Skeletal muscle satellite cell (primary cell): ENCODE data around the gene AJUBA.
A peak's percentile ranks its signal among the peaks of the same experiment; 100 is the strongest.

Experiments used
- H3K27me3 ChIP-seq: 2 replicates; pipeline ENCODE4 v1.7.0; 2013; ENCODE audit warnings: low read length; ENCODE audit not compliant: control insufficient read depth, insufficient read depth
- H3K36me3 ChIP-seq: 2 replicates; pipeline ENCODE4 v1.7.0; 2013; ENCODE audit warnings: mild to moderate bottlenecking, control low read depth, low read length; ENCODE audit not compliant: insufficient read depth
- H3K4me1 ChIP-seq: 2 replicates; pipeline ENCODE4 v1.7.0; 2013; ENCODE audit warnings: low read length; ENCODE audit not compliant: control insufficient read depth, insufficient read depth
- H3K4me2 ChIP-seq: 2 replicates; pipeline ENCODE4 v1.7.0; 2013; ENCODE audit warnings: mild to moderate bottlenecking, low read length
- H3K4me3 ChIP-seq: 2 replicates; pipeline ENCODE4 v1.7.0; 2013; ENCODE audit warnings: low read length
- H3K9ac ChIP-seq: 2 replicates; pipeline ENCODE4 v1.7.0; 2013; ENCODE audit warnings: mild to moderate bottlenecking, low read depth, low read length, moderate library complexity
- H3K9me3 ChIP-seq: replicated peaks from 2 replicates; pipeline ENCODE4 v1.7.0; 2013; ENCODE audit warnings: mild to moderate bottlenecking, control low read depth, low read length

Gene AJUBA

DNA sequence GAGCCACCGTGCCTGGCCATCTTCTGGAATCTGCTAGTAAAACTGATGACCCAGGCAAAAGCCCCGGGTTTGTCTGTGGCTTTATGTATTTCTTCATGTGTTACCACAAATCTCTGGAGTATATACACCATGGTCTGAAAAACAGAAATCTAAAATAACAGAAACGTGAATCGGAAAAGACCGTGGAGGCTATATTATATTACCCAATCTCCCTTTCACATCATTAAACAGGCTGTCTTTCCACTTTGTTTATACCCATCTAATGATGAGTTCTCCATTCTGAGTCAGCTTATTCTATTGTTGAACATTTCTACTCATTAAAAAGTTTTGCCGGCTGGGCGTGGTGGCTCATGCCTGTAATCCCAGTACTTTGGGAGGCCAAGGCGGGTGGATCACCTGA, 9.5 kb upstream of the AJUBA start:
- H3K36me3 ChIP-seq = no peaks in the 10 kb centered on the region
- no peaks in the 10 kb centered on the region for H3K27me3 ChIP-seq
- no peak overlapping the region for H3K9ac ChIP-seq
- peaks cover 6% of the 10 kb centered on the region for H3K4me1 ChIP-seq
- no peak overlapping the region for H3K4me2 ChIP-seq
- no peaks in the 10 kb centered on the region for H3K9me3 ChIP-seq
- no peak overlapping the region for H3K4me3 ChIP-seq

DNA sequence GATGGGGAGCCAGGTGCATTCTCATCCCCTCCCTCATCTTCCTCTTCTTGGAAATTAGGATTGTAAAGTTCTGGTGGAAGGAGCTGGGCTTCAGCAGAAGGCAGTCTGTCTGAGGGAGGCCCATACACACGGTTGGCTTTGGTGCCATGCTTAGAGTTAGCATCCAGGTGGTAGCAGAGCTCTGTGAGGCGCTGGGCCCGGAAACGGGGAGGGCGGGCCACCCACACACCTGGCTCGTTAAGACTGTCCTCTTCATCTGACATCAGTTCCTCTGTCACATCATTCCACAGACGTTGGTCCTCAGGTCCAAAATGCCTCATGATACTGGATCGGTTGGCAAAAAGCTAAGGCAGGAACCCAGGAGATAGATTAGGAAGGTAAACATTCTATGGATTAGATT, 4.9 kb upstream of the AJUBA start:
- Histone ChIP-seq H3K9ac (no peak overlapping the region), H3K4me3 (no peak overlapping the region), H3K4me2 (no peak overlapping the region), H3K4me1 (peaks cover 3% of the 10 kb centered on the region), H3K9me3 (no peaks in the 10 kb centered on the region), H3K27me3 (no peaks in the 10 kb centered on the region), H3K36me3 (no peaks in the 10 kb centered on the region)

- Histone ChIP-seq H3K9me3 (no peaks in the 10 kb centered on the region), H3K4me3 (no peak overlapping the region), H3K9ac (no peak overlapping the region), H3K4me2 (no peak overlapping the region), H3K27me3 (no peaks in the 10 kb centered on the region), H3K4me1 (peaks cover 3% of the 10 kb centered on the region), H3K36me3 (no peaks in the 10 kb centered on the region)
These were observed 4.2 kb upstream of the AJUBA start for GRCh38 chr14:22986508-22987054.

- Histone ChIP-seq H3K4me3 (no peak overlapping the region), H3K27me3 (no peaks in the 10 kb centered on the region), H3K4me1 (peaks cover 3% of the 10 kb centered on the region), H3K9me3 (no peaks in the 10 kb centered on the region), H3K4me2 (no peak overlapping the region), H3K9ac (no peak overlapping the region), H3K36me3 (no peaks in the 10 kb centered on the region)
These were observed 3.6 kb upstream of the AJUBA start for GRCh38 chr14:22985894-22986507.

GRCh38 chr14:22984959-22985658, 2.8 kb upstream of the AJUBA start:
- no peaks in the 10 kb centered on the region for H3K9me3 ChIP-seq
- no peak overlapping the region for H3K4me3 ChIP-seq
- no peak overlapping the region for H3K4me2 ChIP-seq
- H3K9ac ChIP-seq = no peak overlapping the region
- no peaks in the 10 kb centered on the region for H3K27me3 ChIP-seq
- H3K36me3 ChIP-seq = no peaks in the 10 kb centered on the region
- peaks cover 6% of the 10 kb centered on the region for H3K4me1 ChIP-seq

DNA sequence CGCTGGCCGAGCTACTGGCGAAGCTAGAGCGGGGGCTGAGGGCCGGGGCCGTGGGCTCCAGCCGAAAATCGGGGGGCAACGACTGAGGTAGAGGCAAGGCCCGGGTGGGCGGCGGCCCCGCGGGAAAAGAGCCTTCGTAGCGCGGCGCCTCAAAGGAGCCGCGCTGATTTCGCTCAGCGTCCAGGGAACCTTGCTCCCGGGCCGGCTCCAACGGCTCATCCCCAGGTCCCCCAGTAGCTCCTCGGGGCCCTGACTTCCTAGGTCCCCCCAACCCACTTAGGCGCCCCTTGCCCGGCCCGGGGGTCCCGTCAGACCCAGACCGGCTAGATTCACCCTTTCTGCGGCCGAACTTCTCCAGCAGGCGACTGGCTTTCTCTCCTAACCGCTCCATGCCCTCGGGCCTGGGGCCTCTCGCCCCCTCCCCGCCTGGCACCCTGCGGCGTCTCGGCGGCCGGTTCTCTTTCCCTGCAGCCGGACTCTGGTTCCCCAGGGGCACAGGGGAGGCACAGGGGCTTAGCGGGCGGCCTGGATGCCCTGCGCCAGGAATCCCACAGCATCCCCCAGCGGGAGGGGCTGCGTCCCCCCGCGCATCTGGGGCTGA, 375 bp downstream of the AJUBA start:
- Histone ChIP-seq H3K4me1 (peaks cover 37% of the 10 kb centered on the region), H3K36me3 (peaks cover 12% of the 10 kb centered on the region), H3K9ac (peak overlapping the region; percentile 94), H3K4me2 (peak overlapping the region; percentile 85), H3K27me3 (no peaks in the 10 kb centered on the region), H3K9me3 (no peaks in the 10 kb centered on the region), H3K4me3 (peak overlapping the region; percentile 90)

- H3K4me2 ChIP-seq = peak overlapping the region; percentile 85
- H3K9ac ChIP-seq = peak overlapping the region; percentile 94
- no peaks in the 10 kb centered on the region for H3K9me3 ChIP-seq
- peak overlapping the region; percentile 90 for H3K4me3 ChIP-seq
- H3K27me3 ChIP-seq = no peaks in the 10 kb centered on the region
- H3K36me3 ChIP-seq = peaks cover 16% of the 10 kb centered on the region
- H3K4me1 ChIP-seq = peaks cover 44% of the 10 kb centered on the region
These were observed 1.1 kb downstream of the AJUBA start for GRCh38 chr14:22981090-22981875.

GRCh38 chr14:22980672-22981089, 1.7 kb downstream of the AJUBA start:
- Histone ChIP-seq H3K27me3 (no peaks in the 10 kb centered on the region), H3K9me3 (no peaks in the 10 kb centered on the region), H3K36me3 (peaks cover 19% of the 10 kb centered on the region), H3K4me3 (peak overlapping the region; percentile 90), H3K4me1 (peaks cover 48% of the 10 kb centered on the region), H3K4me2 (peak overlapping the region; percentile 85), H3K9ac (peak overlapping the region; percentile 94)

- H3K36me3 ChIP-seq = peaks cover 25% of the 10 kb centered on the region
- no peaks in the 10 kb centered on the region for H3K9me3 ChIP-seq
- H3K27me3 ChIP-seq = no peaks in the 10 kb centered on the region
- peak overlapping the region; percentile 90 for H3K4me3 ChIP-seq
- peaks cover 53% of the 10 kb centered on the region for H3K4me1 ChIP-seq
- H3K4me2 ChIP-seq = peak overlapping the region; percentile 81
- H3K9ac ChIP-seq = peak overlapping the region; percentile 94
These were observed 2.5 kb downstream of the AJUBA start for GRCh38 chr14:22979748-22980392.

DNA sequence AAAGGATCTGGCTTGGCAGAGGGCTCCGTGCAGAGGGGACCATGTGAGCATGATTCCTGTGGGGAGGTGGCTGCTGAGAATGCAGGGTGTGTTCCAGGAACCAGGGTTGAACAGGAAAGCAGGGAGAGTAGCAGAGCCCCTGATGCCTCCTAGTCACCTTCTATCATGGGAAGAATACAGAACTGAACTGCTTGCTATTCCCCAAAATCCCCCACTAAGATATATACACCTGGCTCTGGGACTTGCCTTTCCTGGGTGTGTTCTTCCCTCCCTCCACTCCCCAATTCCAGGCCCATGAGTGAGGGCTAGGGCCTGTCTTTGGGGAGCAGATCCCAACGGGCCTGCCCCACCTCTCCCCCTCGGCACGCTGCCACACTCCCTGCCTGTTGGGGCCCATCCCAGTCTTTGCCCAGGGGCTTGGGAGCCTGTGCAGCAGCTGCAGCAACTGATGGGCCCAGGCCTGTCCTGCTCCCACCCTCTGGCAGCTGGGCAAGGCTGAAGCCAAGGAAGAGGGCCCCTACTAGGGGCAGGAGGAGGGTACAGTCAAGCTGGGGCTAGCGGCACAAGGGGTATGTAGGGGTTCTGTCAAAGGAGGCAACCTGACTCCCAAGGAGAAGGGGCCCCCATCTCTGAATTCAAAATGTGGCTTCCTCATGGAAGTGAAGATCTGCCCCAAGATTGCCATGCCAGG, 3.2 kb downstream of the AJUBA start:
- peaks cover 32% of the 10 kb centered on the region for H3K36me3 ChIP-seq
- H3K9ac ChIP-seq = peak overlapping the region; percentile 94
- peak overlapping the region; percentile 81 for H3K4me2 ChIP-seq
- no peaks in the 10 kb centered on the region for H3K27me3 ChIP-seq
- H3K4me3 ChIP-seq = peak overlapping the region; percentile 90
- H3K9me3 ChIP-seq = no peaks in the 10 kb centered on the region
- H3K4me1 ChIP-seq = peaks cover 60% of the 10 kb centered on the region
